HCT116 (cell line): ENCODE results near the gene PDLIM5. TPM values are rescaled to one million over a fixed set of nuclear protein-coding genes. Genes with fewer than 3 reads are reported as not detected.

ENCODE experiments used
- ATAC-seq: fragments of 200-7000 bp; cut with Tn5 transposase; 2 replicates; pipeline ENCODE4 v1.9.1; 2020; ENCODE audit warnings: mild to moderate bottlenecking, moderate library complexity
- BruUV-seq: library from RNA; stranded (reverse); fragments of 400-500 nt; replicated peaks from 2 replicates; lab custom pipeline; 2021; lab: Mats Ljungman, UMichigan
- CTCF ChIA-PET: fragments of 300-600 bp; sonication (Branson Sonifier 250); formaldehyde crosslinking; loops from one replicate; lab custom pipeline; 2021; ENCODE audit warnings: antibody characterized with exemption; lab: Charles Lee
- POLR2A ChIA-PET: fragments of 300-600, 350-600 bp; sonication (Branson Sonifier 250); formaldehyde crosslinking; loops from one replicate; lab custom pipeline; 2021; ENCODE audit warnings: antibody characterized with exemption; lab: Charles Lee
- RAD21 ChIA-PET, 2 experiments: fragments of 300-600 bp; sonication (Branson Sonifier 250); formaldehyde crosslinking; loops; one replicate each; lab custom pipeline; 2023; ENCODE audit warnings: low total read pairs in 2 of 2; ENCODE audit not compliant: uncharacterized antibody in 2 of 2, unreplicated experiment in 2 of 2, low non-redundant PET in 1 of 2; lab: Charles Lee
- DNase-seq: peaks from one replicate; pipeline ENCODE4 v3.0.0-alpha.2; 2010; ENCODE audit warnings: low read depth, low spot score
- H2AFZ ChIP-seq: fragments of 200-600 bp; shearing (Covaris generic), sonication (generic); 2 replicates; pipeline ENCODE4 v1.6.1; 2017; ENCODE audit warnings: low read depth, mixed run types, mixed read lengths, antibody characterized with exemption, low read length; ENCODE audit not compliant: poor library complexity, severe bottlenecking
- H3K27ac ChIP-seq: 2 replicates; pipeline ENCODE4 v1.5.1; 2012; ENCODE audit warnings: low read depth, low read length
- H3K27me3 ChIP-seq: fragments of 200-600 bp; sonication (generic); 2 replicates; pipeline ENCODE4 v1.6.1; 2016; ENCODE audit warnings: mixed run types, low read length, mixed read lengths; ENCODE audit not compliant: insufficient read depth
- H3K36me3 ChIP-seq, 2 experiments: fragments of 200-500 bp in 1 of 2; fragments of 200-600 bp in 1 of 2; sonication (Bioruptor generic) in 1 of 2; sonication (generic) in 1 of 2; 2 replicates each; pipeline versions ENCODE4 v1.5.1 to v1.6.1; 2014 to 2016; ENCODE audit warnings: low read length in 2 of 2, inconsistent platforms in 1 of 2, mixed read lengths in 1 of 2, mixed run types in 1 of 2; ENCODE audit not compliant: insufficient read depth in 2 of 2, control insufficient read depth in 1 of 2
- H3K4me1 ChIP-seq, 2 experiments: fragments of 200-600 bp in 1 of 2; sonication (generic) in 1 of 2; 2 replicates each; pipeline versions ENCODE4 v1.5.1 to v1.6.1; 2012 to 2017; ENCODE audit warnings: low read length in 2 of 2, inconsistent platforms in 1 of 2, mild to moderate bottlenecking in 1 of 2, mixed read lengths in 1 of 2, mixed run types in 1 of 2, moderate library complexity in 1 of 2; ENCODE audit not compliant: insufficient read depth in 2 of 2, control insufficient read depth in 1 of 2
- H3K4me2 ChIP-seq: fragments of 200-600 bp; sonication (generic); 2 replicates; pipeline ENCODE4 v1.6.1; 2017; ENCODE audit warnings: mixed run types, low read length, mixed read lengths
- H3K4me3 ChIP-seq, 2 experiments: fragments of 200-600 bp in 1 of 2; sonication (generic) in 1 of 2; replicated peaks in 1 of 2; 2 replicates each; pipeline ENCODE4 v1.5.1; 2011 to 2016; ENCODE audit warnings: low read length in 2 of 2, control low read depth in 1 of 2, low read depth in 1 of 2, mild to moderate bottlenecking in 1 of 2, mixed read lengths in 1 of 2, mixed run types in 1 of 2
- H3K79me2 ChIP-seq: fragments of 200-600 bp; sonication (generic); 2 replicates; pipeline ENCODE4 v1.6.1; 2017; ENCODE audit warnings: mild to moderate bottlenecking, mixed run types, low read length, moderate library complexity, mixed read lengths; ENCODE audit not compliant: insufficient read depth
- H3K9ac ChIP-seq: fragments of 200-600 bp; sonication (generic); 2 replicates; pipeline ENCODE4 v1.6.1; 2016; ENCODE audit warnings: low read length, mixed read lengths
- H3K9me2 ChIP-seq: fragments of 200-600 bp; sonication (generic), shearing (Covaris generic); 2 replicates; pipeline ENCODE4 v1.6.1; 2017; ENCODE audit warnings: mixed run types, mild to moderate bottlenecking, moderate library complexity; ENCODE audit not compliant: insufficient read depth
- H3K9me3 ChIP-seq, 2 experiments: fragments of 200-500 bp in 1 of 2; fragments of 200-600 bp in 1 of 2; sonication (Bioruptor generic) in 1 of 2; sonication (generic) in 1 of 2; 2 replicates each; pipeline ENCODE4 v1.6.1; 2014 to 2017; ENCODE audit warnings: low read length in 2 of 2, mixed read lengths in 2 of 2, inconsistent platforms in 1 of 2, low read depth in 1 of 2, mild to moderate bottlenecking in 1 of 2, mixed run types in 1 of 2, moderate library complexity in 1 of 2; ENCODE audit not compliant: control insufficient read depth in 1 of 2, insufficient read depth in 1 of 2
- H4K20me1 ChIP-seq: fragments of 200-600 bp; sonication (generic), shearing (Covaris generic); 2 replicates; pipeline ENCODE4 v1.6.1; 2017; ENCODE audit warnings: mixed run types, mild to moderate bottlenecking, moderate library complexity; ENCODE audit not compliant: insufficient read depth
- EZH2 ChIP-seq: fragments of 200-600 bp; sonication (generic); IDR thresholded peaks from 2 replicates; pipeline ENCODE4 v1.6.1; 2017; ENCODE audit warnings: antibody characterized with exemption, mixed run types
- EZH2phosphoT487 ChIP-seq: fragments of 200-600 bp; IDR thresholded peaks from 2 replicates; pipeline ENCODE4 v1.6.1; 2018; ENCODE audit warnings: antibody characterized with exemption, borderline replicate concordance
- FOSL1 ChIP-seq: IDR thresholded peaks from 2 replicates; pipeline ENCODE4 v1.6.1; 2012; ENCODE audit warnings: low read depth
- POLR2AphosphoS5 ChIP-seq: IDR thresholded peaks from 2 replicates; pipeline ENCODE4 v1.6.1; 2011; ENCODE audit warnings: mild to moderate bottlenecking, low read depth, low read length, moderate library complexity
- RAD21 ChIP-seq: IDR thresholded peaks from 2 replicates; pipeline ENCODE4 v1.6.1; 2012; ENCODE audit warnings: low read depth, mild to moderate bottlenecking
- SIN3A ChIP-seq: IDR thresholded peaks from 2 replicates; pipeline ENCODE4 v1.6.1; 2012; ENCODE audit warnings: low read depth
- SP1 ChIP-seq: IDR thresholded peaks from 2 replicates; pipeline ENCODE4 v1.6.1; 2012; ENCODE audit warnings: low read depth
- TCF7L2 ChIP-seq: IDR thresholded peaks from 2 replicates; pipeline ENCODE4 v1.7.0; 2011; ENCODE audit warnings: borderline replicate concordance, inconsistent platforms; ENCODE audit not compliant: insufficient read depth, insufficient read length; ENCODE audit errors: extremely low read depth
- YY1 ChIP-seq: IDR thresholded peaks from 2 replicates; pipeline ENCODE4 v1.6.1; 2011; ENCODE audit warnings: low read length, low read depth, moderate library complexity, mild to moderate bottlenecking; ENCODE audit not compliant: insufficient replicate concordance; ENCODE audit errors: extremely low read depth
- ZFX ChIP-seq: fragments of 450-650 bp; IDR thresholded peaks from 2 replicates; pipeline ENCODE4 v1.6.1; 2017
- intact Hi-C: fragments of 100-400 bp; cut with micrococcal nuclease; formaldehyde crosslinking; loops from 2 replicates; pipeline ENCODE4 v1.10.0; 2022
- total RNA-seq: library from RNA; stranded (reverse); gene quantifications from one replicate; pipeline ENCODE4 v1.2.1, GENCODE V29; 2021; ENCODE audit not compliant: unreplicated experiment
- TF ChIP-seq, protein P1 (sequence below), 3 experiments: fragments of 200-600 bp in 1 of 3; sonication (generic) in 1 of 3; IDR thresholded peaks in 2 of 3; conservative IDR thresholded peaks in 1 of 3; 2 replicates each; pipeline ENCODE4 v1.5.1; 2012 to 2017; ENCODE audit warnings: low read depth in 2 of 3, low read length in 2 of 3, antibody characterized with exemption in 1 of 3, borderline replicate concordance in 1 of 3, control low read depth in 1 of 3, mild to moderate bottlenecking in 1 of 3, mixed read lengths in 1 of 3, mixed run types in 1 of 3, moderate library complexity in 1 of 3; ENCODE audit not compliant: insufficient read depth in 1 of 3

Gene PDLIM5
- total RNA-seq, 1 experiment from 2014 or later: 130 TPM

GRCh38 chr4:94430406-94430805, 21.3 kb upstream of the PDLIM5 start:
- Histone ChIP-seq H3K27ac (no peak overlapping the region), H4K20me1 (no peaks in the 10 kb centered on the region), H3K4me3 (no peak overlapping the region), H2AFZ (no peak overlapping the region), H3K36me3 (no peaks in the 10 kb centered on the region), H3K9me2 (no peaks in the 10 kb centered on the region), H3K79me2 (no peaks in the 10 kb centered on the region), H3K9me3 (peaks cover 14 to 19% of the 10 kb centered on the region in 2 experiments; a peak in 2 of 4 replicates), H3K9ac (no peak overlapping the region), H3K4me2 (no peak overlapping the region), H3K4me1 (no peaks in the 10 kb centered on the region), H3K27me3 (no peaks in the 10 kb centered on the region)
- RAD21 ChIA-PET: no interaction called here
- CTCF ChIA-PET: no interaction called here
- no TSS peak for BruUV-seq
- DNase-seq: no peak
- POLR2A ChIA-PET: interaction anchor here (0.7 to 0.8 kb wide), 2 partner anchors 11 to 20 kb away, joined by 3 read pairs; no protein-coding TSS in a partner anchor
- intact Hi-C loops: no loop called here
- no peak for TF ChIP-seq TCF7L2
- TF ChIP-seq SIN3A: no peak
- TF ChIP-seq EZH2: no peak
- no peak for TF ChIP-seq YY1
- TF ChIP-seq RAD21: no peak
- TF ChIP-seq EZH2phosphoT487: no peak
- no peak for TF ChIP-seq SP1
- TF ChIP-seq POLR2AphosphoS5: no peak
- TF ChIP-seq, protein P1, sequence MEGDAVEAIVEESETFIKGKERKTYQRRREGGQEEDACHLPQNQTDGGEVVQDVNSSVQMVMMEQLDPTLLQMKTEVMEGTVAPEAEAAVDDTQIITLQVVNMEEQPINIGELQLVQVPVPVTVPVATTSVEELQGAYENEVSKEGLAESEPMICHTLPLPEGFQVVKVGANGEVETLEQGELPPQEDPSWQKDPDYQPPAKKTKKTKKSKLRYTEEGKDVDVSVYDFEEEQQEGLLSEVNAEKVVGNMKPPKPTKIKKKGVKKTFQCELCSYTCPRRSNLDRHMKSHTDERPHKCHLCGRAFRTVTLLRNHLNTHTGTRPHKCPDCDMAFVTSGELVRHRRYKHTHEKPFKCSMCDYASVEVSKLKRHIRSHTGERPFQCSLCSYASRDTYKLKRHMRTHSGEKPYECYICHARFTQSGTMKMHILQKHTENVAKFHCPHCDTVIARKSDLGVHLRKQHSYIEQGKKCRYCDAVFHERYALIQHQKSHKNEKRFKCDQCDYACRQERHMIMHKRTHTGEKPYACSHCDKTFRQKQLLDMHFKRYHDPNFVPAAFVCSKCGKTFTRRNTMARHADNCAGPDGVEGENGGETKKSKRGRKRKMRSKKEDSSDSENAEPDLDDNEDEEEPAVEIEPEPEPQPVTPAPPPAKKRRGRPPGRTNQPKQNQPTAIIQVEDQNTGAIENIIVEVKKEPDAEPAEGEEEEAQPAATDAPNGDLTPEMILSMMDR (IDR thresholded peaks at IDR 0.05 in 2 of 3, conservative IDR thresholded peaks at IDR 0.05 in 1 of 3; ENCODE audit: borderline replicate concordance in 1 of 3, insufficient read depth in 1 of 3, low read depth in 2 of 3, low read length in 2 of 3): no peak
- TF ChIP-seq ZFX: no peak
- no peak for TF ChIP-seq FOSL1
- ATAC-seq: no peak
